HL-60/S4 treated with phorbol 12-myristate 13-acetate at 8.2 ng/mL for 4 days and 3 days (cell line): ENCODE data around the gene SPG7.
"Not testable (repeated sequence)": the region's sequence is repeated elsewhere in the genome, so short reads cannot be mapped to it uniquely, and the experiment has no call there.

Experiments
- in situ Hi-C: fragments of 300-500 bp; cut with MboI; formaldehyde crosslinking; loops from 2 replicates; pipeline ENCODE4 v1.15.0; 2022; ENCODE audit warnings: low sequenced_read_pairs

SPG7 gene

GRCh38 chr16:89575247-89576152 is 67.3 kb downstream of the SPG7 start, which contains the start of gene CPNE7:
TSS of gene CPNE7 (plus strand) at chr16:89575758. CDS start at chr16:89575898, 140 bp downstream.
- in situ Hi-C loops, result no loop called here

- in situ Hi-C loops, result no loop called here
Observed at GRCh38 chr16:89576153-89577054, 68.2 kb downstream of the SPG7 start.

GRCh38 chr16:89577055-89577759 is 69.0 kb downstream of the SPG7 start:
- in situ Hi-C loops, result no loop called here

- in situ Hi-C loops, result no loop called here
Observed at GRCh38 chr16:89579351-89579750, 71.1 kb downstream of the SPG7 start.

- in situ Hi-C loops, result no loop called here
Observed at GRCh38 chr16:89581045-89581695, 73.0 kb downstream of the SPG7 start.

GRCh38 chr16:89581861-89582563 is 73.8 kb downstream of the SPG7 start:
- in situ Hi-C loops, result no loop called here

- in situ Hi-C loops, result no loop called here
Observed at GRCh38 chr16:89582614-89583196, 74.5 kb downstream of the SPG7 start.

GRCh38 chr16:89583197-89583894 is 75.1 kb downstream of the SPG7 start:
- in situ Hi-C loops, result no loop called here

GRCh38 chr16:89583895-89584644 is 75.9 kb downstream of the SPG7 start:
- in situ Hi-C loops, result no loop called here

- in situ Hi-C loops, result no loop called here
Observed at GRCh38 chr16:89584768-89585549, 76.8 kb downstream of the SPG7 start.

GRCh38 chr16:89586218-89586617 is 78.0 kb downstream of the SPG7 start:
- in situ Hi-C loops, result no loop called here

GRCh38 chr16:89586853-89587252 is 78.7 kb downstream of the SPG7 start:
- in situ Hi-C loops, result no loop called here

GRCh38 chr16:89587676-89588075 is 79.5 kb downstream of the SPG7 start:
- in situ Hi-C loops, result not testable (repeated sequence)

- in situ Hi-C loops, result no loop called here
Observed at GRCh38 chr16:89588413-89589109, 80.4 kb downstream of the SPG7 start.

GRCh38 chr16:89589241-89589926 is 81.2 kb downstream of the SPG7 start:
- in situ Hi-C loops, result no loop called here

- in situ Hi-C loops, result no loop called here
Observed at GRCh38 chr16:89593841-89594240, 85.6 kb downstream of the SPG7 start.
